HTR-8/SVneo (cell line): Measurements from ENCODE around the gene ARL4A.
"Not testable (repeated sequence)": the region's sequence is repeated elsewhere in the genome, so short reads cannot be mapped to it uniquely, and the experiment has no call there.

Experiments
- DNase-seq: peaks from one replicate; pipeline ENCODE4 v3.0.0; 2011; ENCODE audit warnings: low spot score, mixed read lengths; ENCODE audit not compliant: insufficient read length
- FAIRE-seq: peaks from 2 replicates; lab custom pipeline; 2011; peaks lifted over from hg19 to GRCh38; lab: Jason Lieb, UNC

Gene ARL4A, protein sequence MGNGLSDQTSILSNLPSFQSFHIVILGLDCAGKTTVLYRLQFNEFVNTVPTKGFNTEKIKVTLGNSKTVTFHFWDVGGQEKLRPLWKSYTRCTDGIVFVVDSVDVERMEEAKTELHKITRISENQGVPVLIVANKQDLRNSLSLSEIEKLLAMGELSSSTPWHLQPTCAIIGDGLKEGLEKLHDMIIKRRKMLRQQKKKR

GRCh38 chr7:12686891-12687717, at the start of gene ARL4A:
Gene ARL4A, plus strand, starts transcription at chr7:12687633. Its CDS starts 622 bp downstream, at chr7:12688255.
- FAIRE-seq = peak; percentile 92

DNA sequence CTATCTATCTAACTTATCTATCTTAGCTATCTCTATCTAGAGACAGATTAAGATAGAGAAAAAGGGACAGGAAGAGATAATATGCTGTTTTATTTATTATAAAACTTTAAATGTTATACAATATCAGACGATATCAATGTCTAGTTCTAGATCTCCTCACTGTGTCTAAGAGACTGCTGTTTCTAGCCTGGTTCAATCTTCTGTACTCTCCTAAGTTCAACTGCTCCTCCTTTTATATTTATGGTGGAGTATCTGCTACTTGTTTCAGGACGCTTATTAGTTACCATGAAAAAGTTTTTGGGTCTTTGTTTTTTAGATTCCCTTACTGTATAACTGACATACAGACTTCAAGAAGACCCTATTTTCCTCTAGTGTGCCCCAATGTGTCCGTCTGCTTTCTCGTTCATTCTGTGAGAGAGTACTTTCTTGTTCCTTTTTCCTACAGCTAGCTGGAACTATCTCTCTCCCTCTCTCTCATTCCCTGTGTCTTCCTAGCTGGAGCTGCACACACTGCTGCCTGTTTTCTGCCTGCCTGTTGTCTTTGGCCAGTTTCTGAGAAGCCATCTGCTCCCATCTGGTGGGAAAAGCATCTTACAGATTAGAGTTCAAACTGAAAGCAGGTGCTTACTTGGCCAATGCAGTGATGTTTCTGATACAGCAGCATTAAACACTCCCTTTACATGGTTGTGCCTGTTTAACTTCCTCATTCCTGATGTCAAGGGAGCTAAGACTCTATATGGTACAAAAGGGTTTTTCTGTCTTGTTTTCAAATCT, 49.4 kb upstream of the ARL4A start:
- no peak for FAIRE-seq
- no peak for DNase-seq

More at GRCh38 chr7:12686891-12687717, at the start of gene ARL4A:
- DNase-seq = peak; percentile 97

- peak; percentile 14 for DNase-seq
- FAIRE-seq = no peak
Measured at GRCh38 chr7:12638851-12639456, 48.5 kb upstream of the ARL4A start.

GRCh38 chr7:12640299-12641096, 46.9 kb upstream of the ARL4A start:
- no peak for FAIRE-seq
- DNase-seq = no peak

DNA sequence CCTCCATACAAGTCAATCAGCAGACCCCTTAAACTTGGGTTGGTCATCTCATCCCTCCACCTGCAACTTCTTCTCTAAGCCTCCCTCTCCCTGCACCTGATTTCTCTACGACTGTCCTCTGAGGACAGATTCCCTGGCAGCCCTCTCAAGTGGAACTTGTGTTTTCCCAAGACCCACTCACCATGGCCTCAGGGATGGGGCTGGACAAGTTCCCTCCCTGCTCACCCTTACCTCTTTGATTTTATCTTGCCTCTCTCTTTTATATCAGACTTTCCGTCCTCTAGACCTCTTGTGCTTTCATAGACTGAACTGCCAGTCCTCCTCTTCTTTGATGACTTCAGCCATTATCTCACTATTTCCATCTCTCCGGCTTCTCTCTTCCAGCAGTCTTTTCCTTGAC, 46.2 kb upstream of the ARL4A start:
- DNase-seq = no peak
- no peak for FAIRE-seq

DNA sequence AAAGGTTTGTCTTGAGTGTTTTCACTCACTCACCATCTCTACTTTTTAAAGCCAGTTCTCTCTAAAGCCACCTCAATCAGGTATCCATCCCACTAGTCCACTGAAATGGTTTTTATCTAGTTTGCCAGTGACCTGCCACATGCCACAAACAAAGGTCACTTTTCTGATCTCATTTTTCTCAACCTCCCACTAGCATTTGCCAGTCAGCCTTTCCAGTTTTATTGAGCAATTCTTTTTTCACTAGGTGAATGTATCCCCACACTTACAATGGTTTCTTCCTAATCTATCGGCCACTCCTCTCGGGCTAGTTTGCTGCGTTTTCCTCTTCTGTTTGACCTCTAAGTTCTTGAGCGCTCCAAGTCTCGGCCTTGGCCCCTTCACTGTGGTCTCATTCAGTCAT, 44.9 kb upstream of the ARL4A start:
- DNase-seq (no peak), FAIRE-seq (no peak)

- FAIRE-seq (no peak), DNase-seq (no peak)
Measured at GRCh38 chr7:12643001-12643643, 44.3 kb upstream of the ARL4A start.

GRCh38 chr7:12643644-12644043, 43.8 kb upstream of the ARL4A start:
- peak; percentile 60 for FAIRE-seq
- no peak for DNase-seq

- FAIRE-seq, DNase-seq: not testable (repeated sequence)
Measured at GRCh38 chr7:12645212-12645611, 42.2 kb upstream of the ARL4A start.

DNA sequence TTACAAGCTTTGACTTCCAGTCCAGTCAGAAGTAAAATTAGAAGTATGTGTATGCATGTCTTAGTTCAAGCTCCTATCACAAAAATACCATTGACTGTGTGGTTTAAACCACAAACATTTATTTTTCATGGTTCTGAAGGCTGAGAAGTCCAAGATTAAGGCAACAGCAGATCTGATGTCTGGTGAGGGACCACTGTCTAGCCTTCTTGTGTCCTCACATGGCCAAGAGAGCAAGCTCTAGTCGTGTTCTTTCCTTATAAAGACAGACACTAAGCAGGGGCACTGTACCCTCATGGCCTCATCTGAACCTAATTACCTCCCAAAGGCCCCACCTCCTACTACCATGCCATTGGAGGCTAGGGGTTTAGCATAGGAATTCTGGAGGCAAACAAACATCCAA, 41.3 kb upstream of the ARL4A start:
- DNase-seq (no peak), FAIRE-seq (no peak)

GRCh38 chr7:12647364-12648219, 39.8 kb upstream of the ARL4A start:
- DNase-seq (no peak), FAIRE-seq (peak; percentile 16)

DNA sequence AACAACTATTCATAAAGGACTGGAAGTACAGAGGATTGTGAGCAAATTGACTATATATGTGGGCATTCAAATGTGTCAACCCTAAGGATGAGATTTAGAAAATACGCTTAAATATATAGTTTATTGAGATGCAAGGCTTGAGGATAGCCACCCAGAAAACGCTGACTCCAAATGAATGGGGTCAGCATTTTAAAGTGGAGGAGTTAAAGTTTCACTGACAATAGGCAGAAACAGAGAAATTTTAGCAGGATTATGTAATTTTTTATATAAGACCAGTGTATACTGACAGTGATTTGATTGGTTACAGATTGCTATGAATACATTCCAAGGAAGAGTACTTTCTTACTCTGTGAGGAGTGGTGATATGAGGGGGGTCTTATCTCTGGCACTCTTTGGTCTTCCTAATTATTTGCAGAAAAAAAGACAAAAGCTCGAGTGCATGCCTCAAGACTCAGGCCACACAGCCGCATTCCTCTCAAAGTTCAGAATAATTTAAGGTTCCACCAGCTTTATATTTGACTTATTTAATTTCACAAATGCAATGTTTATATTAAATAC, 38.6 kb upstream of the ARL4A start:
- no peak for FAIRE-seq

DNA sequence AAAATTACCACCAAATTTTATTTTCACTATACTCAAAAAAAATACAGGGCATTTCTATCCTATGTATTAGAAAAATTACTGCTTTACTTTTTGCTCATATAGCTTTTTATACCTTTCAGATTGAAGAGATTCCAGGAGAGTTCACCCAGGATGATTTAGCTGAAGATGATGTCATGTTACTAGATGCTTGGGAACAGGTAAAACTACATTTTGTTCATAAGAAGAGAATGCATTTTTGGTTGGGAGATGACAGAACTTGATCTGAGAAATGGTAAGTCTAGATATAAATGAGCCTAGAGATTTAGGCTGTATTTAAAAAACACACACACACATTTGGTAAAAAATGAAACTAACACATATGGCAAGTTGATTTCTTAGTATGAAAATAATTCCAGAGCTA, 38.1 kb upstream of the ARL4A start:
- FAIRE-seq (no peak), DNase-seq (no peak)

More for the DNA sequence above, 38.6 kb upstream of the ARL4A start:
- no peak for DNase-seq

GRCh38 chr7:12650080-12650479, 37.4 kb upstream of the ARL4A start:
- DNase-seq (no peak), FAIRE-seq (no peak)

DNA sequence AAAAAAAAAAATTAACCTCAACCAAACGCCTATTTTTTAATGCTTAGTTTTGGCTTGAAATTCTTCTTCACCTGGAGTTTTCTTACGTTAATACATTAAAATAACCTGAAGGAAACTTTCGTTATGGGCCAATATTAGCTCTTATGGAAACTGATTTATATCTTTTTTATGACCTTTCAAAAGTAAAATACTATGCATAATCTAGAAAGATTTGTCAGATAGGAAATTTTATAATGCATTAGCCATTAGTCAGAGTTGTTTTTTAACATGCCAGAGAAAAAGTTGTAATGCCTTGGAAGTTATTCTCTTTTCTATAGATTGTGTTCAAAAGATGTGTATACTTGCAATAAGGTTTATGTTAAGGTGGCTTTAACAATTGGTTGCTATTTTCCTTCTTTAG, 34.3 kb upstream of the ARL4A start:
- FAIRE-seq (no peak), DNase-seq (no peak)

GRCh38 chr7:12653518-12653917, 33.9 kb upstream of the ARL4A start:
- no peak for FAIRE-seq
- no peak for DNase-seq

GRCh38 chr7:12655161-12655560, 32.3 kb upstream of the ARL4A start:
- FAIRE-seq (no peak), DNase-seq (no peak)

GRCh38 chr7:12660423-12660822, 27.0 kb upstream of the ARL4A start:
- peak; percentile 92 for FAIRE-seq
- peak; percentile 33 for DNase-seq
